Keratinocyte (primary cell): ENCODE results near the gene TFDP2. TPM values are rescaled to one million over a fixed set of nuclear protein-coding genes. Genes with fewer than 3 reads are reported as not detected.

Experiments used
- DNase-seq: peaks from one replicate; pipeline ENCODE4 v3.0.0-alpha.2; 2011; ENCODE audit warnings: low read depth, missing footprints, low spot score
- FAIRE-seq: peaks from 2 replicates; lab custom pipeline; 2011; peaks lifted over from hg19 to GRCh38; lab: Jason Lieb, UNC
- H2AFZ ChIP-seq: 2 replicates; pipeline ENCODE4 v1.6.0; 2012; ENCODE audit warnings: low read length, control low read depth, inconsistent platforms; ENCODE audit not compliant: control insufficient read depth
- H3K27ac ChIP-seq: 2 replicates; pipeline ENCODE4 v1.5.1; 2011; ENCODE audit warnings: low read length; ENCODE audit not compliant: control insufficient read depth, insufficient read depth
- H3K27me3 ChIP-seq: 3 replicates; pipeline ENCODE4 v1.6.0; 2011; ENCODE audit warnings: low read length; ENCODE audit not compliant: control insufficient read depth, insufficient read depth; ENCODE audit errors: extremely low read depth
- H3K36me3 ChIP-seq, 2 experiments: 2 replicates in 1 of 2; 3 replicates in 1 of 2; pipeline ENCODE4 v1.5.1; 2011; ENCODE audit warnings: low read length in 2 of 2, mild to moderate bottlenecking in 1 of 2; ENCODE audit not compliant: control insufficient read depth in 2 of 2, insufficient read depth in 2 of 2; ENCODE audit errors: extremely low read depth in 1 of 2
- H3K4me1 ChIP-seq: 3 replicates; pipeline ENCODE4 v1.5.1; 2011; ENCODE audit warnings: low read length; ENCODE audit not compliant: control insufficient read depth, insufficient read depth; ENCODE audit errors: extremely low read depth
- H3K4me2 ChIP-seq: 3 replicates; pipeline ENCODE4 v1.6.0; 2011; ENCODE audit warnings: low read depth, low read length; ENCODE audit not compliant: control insufficient read depth, insufficient read depth; ENCODE audit errors: extremely low read depth
- H3K4me3 ChIP-seq, 3 experiments: fragments of 200-600 bp in 1 of 3; sonication (generic) in 1 of 3; 2 replicates in 2 of 3; 3 replicates in 1 of 3; pipeline ENCODE4 v1.5.1; 2011 to 2016; ENCODE audit warnings: low read length in 3 of 3, mild to moderate bottlenecking in 3 of 3, control low read depth in 2 of 3, inconsistent platforms in 1 of 3, low read depth in 1 of 3, mixed read lengths in 1 of 3, mixed run types in 1 of 3, moderate library complexity in 1 of 3; ENCODE audit not compliant: control insufficient read depth in 2 of 3, insufficient read depth in 2 of 3; ENCODE audit errors: extremely low read depth in 1 of 3
- H3K79me2 ChIP-seq: 2 replicates; pipeline ENCODE4 v1.6.0; 2012; ENCODE audit warnings: low read length; ENCODE audit not compliant: control insufficient read depth, insufficient read depth
- H3K9ac ChIP-seq: 3 replicates; pipeline ENCODE4 v1.6.0; 2011; ENCODE audit warnings: low read length; ENCODE audit not compliant: control insufficient read depth, insufficient read depth; ENCODE audit errors: extremely low read depth
- H3K9me1 ChIP-seq: 3 replicates; pipeline ENCODE4 v1.6.0; 2011; ENCODE audit warnings: low read length; ENCODE audit not compliant: control insufficient read depth, insufficient read depth; ENCODE audit errors: extremely low read depth
- H3K9me3 ChIP-seq: 2 replicates; pipeline ENCODE4 v1.5.1; 2012; ENCODE audit warnings: low read depth, low read length; ENCODE audit not compliant: control insufficient read depth
- H4K20me1 ChIP-seq: 3 replicates; pipeline ENCODE4 v1.6.0; 2011; ENCODE audit warnings: low read length; ENCODE audit not compliant: control insufficient read depth, insufficient read depth; ENCODE audit errors: extremely low read depth
- EZH2 ChIP-seq: IDR thresholded peaks from one replicate; pipeline ENCODE4 v1.6.1; 2012; ENCODE audit warnings: inconsistent platforms, mild to moderate bottlenecking, low read length, moderate library complexity
- dilution Hi-C: fragments of 300-500 bp; cut with MboI; formaldehyde crosslinking; loops from one replicate; pipeline ENCODE4 v1.7.0; 2020; ENCODE audit warnings: low sequenced_read_pairs; ENCODE audit not compliant: extremely low pct_ligation_motif_present
- polyA plus RNA-seq, 5 experiments: library from polyadenylated mRNA; depleted of rRNA in 3 of 5; stranded (reverse) in 3 of 5; stranded (forward) in 1 of 5; unstranded in 1 of 5; fragments of >200 nt; gene quantifications; 1 replicate in 1 of 5; 2 replicates in 3 of 5; 3 replicates in 1 of 5; pipeline versions ENCODE4 v1.2.1 to v1.2.3, GENCODE V29; 2011 to 2012; ENCODE audit warnings: missing spikeins in 2 of 5, low read depth in 1 of 5, low replicate concordance in 1 of 5
- TF ChIP-seq, protein P1 (sequence below), 3 experiments: IDR thresholded peaks in 1 of 3; conservative IDR thresholded peaks in 1 of 3; optimal IDR thresholded peaks in 1 of 3; 2 replicates in 2 of 3; 3 replicates in 1 of 3; pipeline versions ENCODE3 to v1.5.1; 2011; ENCODE audit warnings: low read length in 3 of 3, mild to moderate bottlenecking in 3 of 3, moderate library complexity in 2 of 3, control low read depth in 1 of 3, inconsistent platforms in 1 of 3; ENCODE audit not compliant: insufficient read depth in 2 of 3; ENCODE audit errors: extremely low read depth in 1 of 3

The TFDP2 gene
- polyA plus RNA-seq, 1 donor (not counting 4 experiments of a cell fraction or from before 2014, with no cell fraction given), result 40.6 TPM

- Histone ChIP-seq H3K4me3 (peak overlapping the region in 2 of 3 experiments; percentile 20 to 44), H4K20me1 (no peaks in the 10 kb centered on the region), H3K27ac (peak overlapping the region; percentile 96), H3K9ac (peak overlapping the region; percentile 60), H3K36me3 (no peaks in the 10 kb centered on the region), H3K4me1 (peaks cover 41% of the 10 kb centered on the region), H2AFZ (peak overlapping the region; percentile 22), H3K9me3 (no peaks in the 10 kb centered on the region), H3K9me1 (no peaks in the 10 kb centered on the region), H3K4me2 (peak overlapping the region; percentile 71), H3K79me2 (no peaks in the 10 kb centered on the region), H3K27me3 (no peaks in the 10 kb centered on the region)
- peak; percentile 95 for DNase-seq
- TF ChIP-seq, protein P1, sequence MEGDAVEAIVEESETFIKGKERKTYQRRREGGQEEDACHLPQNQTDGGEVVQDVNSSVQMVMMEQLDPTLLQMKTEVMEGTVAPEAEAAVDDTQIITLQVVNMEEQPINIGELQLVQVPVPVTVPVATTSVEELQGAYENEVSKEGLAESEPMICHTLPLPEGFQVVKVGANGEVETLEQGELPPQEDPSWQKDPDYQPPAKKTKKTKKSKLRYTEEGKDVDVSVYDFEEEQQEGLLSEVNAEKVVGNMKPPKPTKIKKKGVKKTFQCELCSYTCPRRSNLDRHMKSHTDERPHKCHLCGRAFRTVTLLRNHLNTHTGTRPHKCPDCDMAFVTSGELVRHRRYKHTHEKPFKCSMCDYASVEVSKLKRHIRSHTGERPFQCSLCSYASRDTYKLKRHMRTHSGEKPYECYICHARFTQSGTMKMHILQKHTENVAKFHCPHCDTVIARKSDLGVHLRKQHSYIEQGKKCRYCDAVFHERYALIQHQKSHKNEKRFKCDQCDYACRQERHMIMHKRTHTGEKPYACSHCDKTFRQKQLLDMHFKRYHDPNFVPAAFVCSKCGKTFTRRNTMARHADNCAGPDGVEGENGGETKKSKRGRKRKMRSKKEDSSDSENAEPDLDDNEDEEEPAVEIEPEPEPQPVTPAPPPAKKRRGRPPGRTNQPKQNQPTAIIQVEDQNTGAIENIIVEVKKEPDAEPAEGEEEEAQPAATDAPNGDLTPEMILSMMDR (optimal IDR thresholded peaks at IDR 0.05 in 1 of 3, IDR thresholded peaks at IDR 0.05 in 1 of 3, conservative IDR thresholded peaks at IDR 0.05 in 1 of 3; ENCODE audit: extremely low read depth in 1 of 3, insufficient read depth in 2 of 3, low read length in 3 of 3), result no peak
- no peak for TF ChIP-seq EZH2
- FAIRE-seq, result peak; percentile 96
- dilution Hi-C loops, result no loop called here
These were observed 209.1 kb downstream of the TFDP2 start for GRCh38 chr3:141940194-141940776.

- Histone ChIP-seq H3K4me3 (peak overlapping the region in 1 of 3 experiments; percentile 9), H3K27ac (peak overlapping the region; percentile 96), H4K20me1 (no peaks in the 10 kb centered on the region), H3K4me2 (peak overlapping the region; percentile 71), H3K9me3 (no peaks in the 10 kb centered on the region), H3K27me3 (no peaks in the 10 kb centered on the region), H3K36me3 (no peaks in the 10 kb centered on the region), H3K4me1 (peaks cover 41% of the 10 kb centered on the region), H2AFZ (peak overlapping the region; percentile 1), H3K9me1 (no peaks in the 10 kb centered on the region), H3K9ac (peak overlapping the region; percentile 60), H3K79me2 (no peaks in the 10 kb centered on the region)
- no peak for FAIRE-seq
- TF ChIP-seq, protein P1 (optimal IDR thresholded peaks at IDR 0.05 in 1 of 3, IDR thresholded peaks at IDR 0.05 in 1 of 3, conservative IDR thresholded peaks at IDR 0.05 in 1 of 3; ENCODE audit: extremely low read depth in 1 of 3, insufficient read depth in 2 of 3, low read length in 3 of 3), result no peak
- no peak for TF ChIP-seq EZH2
- dilution Hi-C loops, result no loop called here
- no peak for DNase-seq
These were observed 209.6 kb downstream of the TFDP2 start for GRCh38 chr3:141939759-141940158.
